Stimulated activated CD4-positive, alpha-beta T cell treated with anti-CD3 and anti-CD28 coated beads, TNF-alpha, amount 100 ng/mL, for 4 hours (primary cell): ENCODE data around the gene HES5.

Experiments used
- DNase-seq, 3 experiments: peaks; one replicate each; pipeline ENCODE4 v3.0.0-alpha.2; 2020; ENCODE audit warnings: low read depth in 3 of 3

Gene HES5

GRCh38 chr1:2499986-2500596 is 30.0 kb downstream of the HES5 start:
- no peak for DNase-seq

GRCh38 chr1:2499260-2499659 is 30.8 kb downstream of the HES5 start:
- no peak for DNase-seq

- DNase-seq = no peak
These were observed 31.4 kb downstream of the HES5 start for GRCh38 chr1:2498648-2499047.

GRCh38 chr1:2497891-2498290 is 32.2 kb downstream of the HES5 start:
- DNase-seq = no peak

- DNase-seq = no peak
These were observed 33.3 kb downstream of the HES5 start for GRCh38 chr1:2496746-2497145.

GRCh38 chr1:2496087-2496622 is 33.9 kb downstream of the HES5 start:
- DNase-seq = no peak

- DNase-seq = no peak
These were observed 34.5 kb downstream of the HES5 start for GRCh38 chr1:2495546-2495945.

- DNase-seq = no peak
These were observed 35.0 kb downstream of the HES5 start for GRCh38 chr1:2495026-2495425.

GRCh38 chr1:2494323-2494693 is 35.8 kb downstream of the HES5 start:
- no peak for DNase-seq

GRCh38 chr1:2493691-2494322 is 36.3 kb downstream of the HES5 start:
- no peak for DNase-seq

GRCh38 chr1:2493218-2493617 is 36.8 kb downstream of the HES5 start:
- DNase-seq = no peak

GRCh38 chr1:2492091-2492490 is 38.0 kb downstream of the HES5 start:
- DNase-seq = no peak

GRCh38 chr1:2489615-2490014 is 40.4 kb downstream of the HES5 start:
- DNase-seq = no peak

- DNase-seq = no peak
These were observed 41.4 kb downstream of the HES5 start for GRCh38 chr1:2488688-2489087.

GRCh38 chr1:2486558-2486957 is 43.5 kb downstream of the HES5 start:
- no peak for DNase-seq

GRCh38 chr1:2486041-2486440 is 44.0 kb downstream of the HES5 start:
- no peak for DNase-seq

- no peak for DNase-seq
These were observed 46.1 kb downstream of the HES5 start for GRCh38 chr1:2483970-2484369.

- DNase-seq = no peak
These were observed 47.0 kb downstream of the HES5 start for GRCh38 chr1:2483026-2483425.

- DNase-seq = no peak
These were observed 47.5 kb downstream of the HES5 start for GRCh38 chr1:2482588-2482987.

GRCh38 chr1:2481885-2482284 is 48.2 kb downstream of the HES5 start:
- no peak for DNase-seq

- DNase-seq = no peak
These were observed 49.1 kb downstream of the HES5 start for GRCh38 chr1:2480986-2481364.

GRCh38 chr1:2480236-2480985 is 49.7 kb downstream of the HES5 start:
- no peak for DNase-seq

GRCh38 chr1:2479618-2480017 is 50.4 kb downstream of the HES5 start:
- no peak for DNase-seq
